K562 (cell line): Measurements from ENCODE around the gene PLEKHA6. TPM values are rescaled to one million over a fixed set of nuclear protein-coding genes. Genes with fewer than 3 reads are reported as not detected.

Experiments used
- BACH1 ChIP-seq: fragments of 200-800 bp; sonication (Bioruptor generic); IDR thresholded peaks from 2 replicates; pipeline ENCODE4 v1.6.1; 2016; ENCODE audit warnings: missing genetic modification characterization, missing compliant biosample characterization
- BRD9 ChIP-seq: fragments of 450-650 bp; IDR thresholded peaks from 2 replicates; pipeline ENCODE4 v1.6.1; 2018; ENCODE audit warnings: low read depth; ENCODE audit not compliant: partially characterized antibody
- FOS ChIP-seq: IDR thresholded peaks from 3 replicates; pipeline ENCODE4 v1.6.1; 2011; ENCODE audit not compliant: insufficient read length; ENCODE audit errors: extremely low read depth
- GABPB1 ChIP-seq: sonication (generic); formaldehyde crosslinking; IDR thresholded peaks from 2 replicates; pipeline ENCODE4 v1.8.0; 2022; ENCODE audit warnings: mild to moderate bottlenecking, missing genetic modification reagents
- MYC ChIP-seq, 2 experiments: fragments of 250-450 bp in 1 of 2; sonication (Bioruptor Pico) in 1 of 2; IDR thresholded peaks; 2 replicates each; pipeline versions ENCODE4 v1.5.1 to v1.6.1; 2012 to 2021; ENCODE audit warnings: low read depth in 2 of 2, borderline replicate concordance in 1 of 2, improper control_type of control experiment in 1 of 2, low read length in 1 of 2, mild to moderate bottlenecking in 1 of 2, moderate library complexity in 1 of 2
- NFYB ChIP-seq: IDR thresholded peaks from 2 replicates; pipeline ENCODE4 v1.6.1; 2011; ENCODE audit warnings: mild to moderate bottlenecking, moderate library complexity; ENCODE audit not compliant: insufficient read length; ENCODE audit errors: extremely low read depth
- SAFB2 ChIP-seq: fragments of 200-400 bp; formaldehyde crosslinking; IDR thresholded peaks from 2 replicates; pipeline ENCODE4 v1.6.1; 2018; ENCODE audit warnings: borderline replicate concordance, low read length, low read depth, moderate library complexity; ENCODE audit not compliant: severe bottlenecking
- TAL1 ChIP-seq: fragments of 450-650 bp; IDR thresholded peaks from 2 replicates; pipeline ENCODE4 v1.6.1; 2016; ENCODE audit warnings: mild to moderate bottlenecking
- TEAD4 ChIP-seq, 2 experiments: sonication (generic) in 1 of 2; formaldehyde crosslinking in 1 of 2; IDR thresholded peaks; 2 replicates each; pipeline versions ENCODE4 v1.6.1 to v1.8.0; 2012 to 2022; ENCODE audit warnings: borderline replicate concordance in 1 of 2, inconsistent platforms in 1 of 2, low read length in 1 of 2, mild to moderate bottlenecking in 1 of 2, missing genetic modification reagents in 1 of 2
- THAP7 ChIP-seq: fragments of 250-450 bp; sonication (Bioruptor Pico); IDR thresholded peaks from 2 replicates; pipeline ENCODE4 v1.5.0; 2021
- polyA plus RNA-seq, 8 experiments: library from polyadenylated mRNA; depleted of rRNA in 4 of 8; stranded (reverse) in 5 of 8; unstranded in 3 of 8; fragments of >200 nt; fragmentation: Nextera tagmentation in 2 of 8; fragmentation: Illumina TruSeq in 1 of 8; extraction: Ambion mirVana in 2 of 8; extraction: Trizol in 1 of 8; gene quantifications; 2 replicates each; pipeline versions ENCODE4 v1.2.1 to v1.2.3, GENCODE V29; 2011 to 2014; ENCODE audit warnings: inconsistent platforms in 1 of 8, missing spikeins in 1 of 8
- total RNA-seq, 7 experiments: library from RNA; depleted of rRNA in 6 of 7; stranded (reverse); fragments of >200 nt in 6 of 7; fragmentation: Illumina TruSeq in 2 of 7; extraction: Trizol in 2 of 7; gene quantifications; 2 replicates each; pipeline versions ENCODE4 v1.2.1 to v1.2.3, GENCODE V29; 2011 to 2021; ENCODE audit warnings: low replicate concordance in 1 of 7
- TF ChIP-seq, protein P1 (sequence below), 2 experiments: fragments of 450-650 bp in 1 of 2; sonication (generic) in 1 of 2; formaldehyde crosslinking in 1 of 2; IDR thresholded peaks; 2 replicates each; pipeline versions ENCODE4 v1.7.1 to v1.9.0; 2016 to 2022; ENCODE audit warnings: inconsistent platforms in 1 of 2, mild to moderate bottlenecking in 1 of 2, missing genetic modification reagents in 1 of 2
- TF ChIP-seq, protein P2 (sequence below), 2 experiments: fragments of 450-650 bp; conservative IDR thresholded peaks; 2 replicates each; pipeline ENCODE4 v1.6.1; 2017; ENCODE audit warnings: mild to moderate bottlenecking in 2 of 2, moderate library complexity in 2 of 2
- TF ChIP-seq, protein P3 (sequence below): fragments of 450-650 bp; IDR thresholded peaks from 2 replicates; pipeline ENCODE4 v1.6.1; 2016; ENCODE audit warnings: missing biosample characterization, missing genetic modification characterization

PLEKHA6 gene
- total and polyA plus RNA-seq, 9 of the 15 experiments (the other 6 are each of a cell fraction or from before 2014, with no cell fraction given): under 0.01 to 0.33 (median 0.01) TPM; not detected in 4

GRCh38 chr1:204400882-204401510, 41.3 kb upstream of the PLEKHA6 start (continued):
- TF ChIP-seq NFYB: no peak
- no peak for TF ChIP-seq THAP7
- no peak for TF ChIP-seq BRD9
- no peak for TF ChIP-seq FOS
- TF ChIP-seq MYC (IDR thresholded peaks at IDR 0.05; ENCODE audit: low read depth, low read length): peak; percentile 74
- 0 out of 2 replicates have a peak, but pooled peaks have one; percentile 32 for TF ChIP-seq MYC (CRISPR knock-in tag; IDR thresholded peaks at IDR 0.05; ENCODE audit: borderline replicate concordance, low read depth)
- TF ChIP-seq BACH1: 0 out of 2 replicates have a peak, but pooled peaks have one; percentile 30
- TF ChIP-seq GABPB1: no peak
- TF ChIP-seq, protein P1, sequence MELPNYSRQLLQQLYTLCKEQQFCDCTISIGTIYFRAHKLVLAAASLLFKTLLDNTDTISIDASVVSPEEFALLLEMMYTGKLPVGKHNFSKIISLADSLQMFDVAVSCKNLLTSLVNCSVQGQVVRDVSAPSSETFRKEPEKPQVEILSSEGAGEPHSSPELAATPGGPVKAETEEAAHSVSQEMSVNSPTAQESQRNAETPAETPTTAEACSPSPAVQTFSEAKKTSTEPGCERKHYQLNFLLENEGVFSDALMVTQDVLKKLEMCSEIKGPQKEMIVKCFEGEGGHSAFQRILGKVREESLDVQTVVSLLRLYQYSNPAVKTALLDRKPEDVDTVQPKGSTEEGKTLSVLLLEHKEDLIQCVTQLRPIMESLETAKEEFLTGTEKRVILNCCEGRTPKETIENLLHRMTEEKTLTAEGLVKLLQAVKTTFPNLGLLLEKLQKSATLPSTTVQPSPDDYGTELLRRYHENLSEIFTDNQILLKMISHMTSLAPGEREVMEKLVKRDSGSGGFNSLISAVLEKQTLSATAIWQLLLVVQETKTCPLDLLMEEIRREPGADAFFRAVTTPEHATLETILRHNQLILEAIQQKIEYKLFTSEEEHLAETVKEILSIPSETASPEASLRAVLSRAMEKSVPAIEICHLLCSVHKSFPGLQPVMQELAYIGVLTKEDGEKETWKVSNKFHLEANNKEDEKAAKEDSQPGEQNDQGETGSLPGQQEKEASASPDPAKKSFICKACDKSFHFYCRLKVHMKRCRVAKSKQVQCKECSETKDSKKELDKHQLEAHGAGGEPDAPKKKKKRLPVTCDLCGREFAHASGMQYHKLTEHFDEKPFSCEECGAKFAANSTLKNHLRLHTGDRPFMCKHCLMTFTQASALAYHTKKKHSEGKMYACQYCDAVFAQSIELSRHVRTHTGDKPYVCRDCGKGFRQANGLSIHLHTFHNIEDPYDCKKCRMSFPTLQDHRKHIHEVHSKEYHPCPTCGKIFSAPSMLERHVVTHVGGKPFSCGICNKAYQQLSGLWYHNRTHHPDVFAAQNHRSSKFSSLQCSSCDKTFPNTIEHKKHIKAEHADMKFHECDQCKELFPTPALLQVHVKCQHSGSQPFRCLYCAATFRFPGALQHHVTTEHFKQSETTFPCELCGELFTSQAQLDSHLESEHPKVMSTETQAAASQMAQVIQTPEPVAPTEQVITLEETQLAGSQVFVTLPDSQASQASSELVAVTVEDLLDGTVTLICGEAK (IDR thresholded peaks at IDR 0.05): 0 out of 2 replicates have a peak, but pooled peaks have one; percentile 15
- TF ChIP-seq, protein P1 (CRISPR knock-in tag; IDR thresholded peaks at IDR 0.05): no peak
- peak; percentile 82 for TF ChIP-seq TEAD4 (IDR thresholded peaks at IDR 0.05; ENCODE audit: low read length)
- TF ChIP-seq TEAD4 (CRISPR knock-in tag; IDR thresholded peaks at IDR 0.05; ENCODE audit: borderline replicate concordance): no peak
- TF ChIP-seq, protein P2, sequence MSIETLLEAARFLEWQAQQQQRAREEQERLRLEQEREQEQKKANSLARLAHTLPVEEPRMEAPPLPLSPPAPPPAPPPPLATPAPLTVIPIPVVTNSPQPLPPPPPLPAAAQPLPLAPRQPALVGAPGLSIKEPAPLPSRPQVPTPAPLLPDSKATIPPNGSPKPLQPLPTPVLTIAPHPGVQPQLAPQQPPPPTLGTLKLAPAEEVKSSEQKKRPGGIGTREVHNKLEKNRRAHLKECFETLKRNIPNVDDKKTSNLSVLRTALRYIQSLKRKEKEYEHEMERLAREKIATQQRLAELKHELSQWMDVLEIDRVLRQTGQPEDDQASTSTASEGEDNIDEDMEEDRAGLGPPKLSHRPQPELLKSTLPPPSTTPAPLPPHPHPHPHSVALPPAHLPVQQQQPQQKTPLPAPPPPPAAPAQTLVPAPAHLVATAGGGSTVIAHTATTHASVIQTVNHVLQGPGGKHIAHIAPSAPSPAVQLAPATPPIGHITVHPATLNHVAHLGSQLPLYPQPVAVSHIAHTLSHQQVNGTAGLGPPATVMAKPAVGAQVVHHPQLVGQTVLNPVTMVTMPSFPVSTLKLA (conservative IDR thresholded peaks at IDR 0.05): peak in 1 of 2 experiments; percentile 52; a peak in 1 of 4 replicates
- TF ChIP-seq, protein P3, sequence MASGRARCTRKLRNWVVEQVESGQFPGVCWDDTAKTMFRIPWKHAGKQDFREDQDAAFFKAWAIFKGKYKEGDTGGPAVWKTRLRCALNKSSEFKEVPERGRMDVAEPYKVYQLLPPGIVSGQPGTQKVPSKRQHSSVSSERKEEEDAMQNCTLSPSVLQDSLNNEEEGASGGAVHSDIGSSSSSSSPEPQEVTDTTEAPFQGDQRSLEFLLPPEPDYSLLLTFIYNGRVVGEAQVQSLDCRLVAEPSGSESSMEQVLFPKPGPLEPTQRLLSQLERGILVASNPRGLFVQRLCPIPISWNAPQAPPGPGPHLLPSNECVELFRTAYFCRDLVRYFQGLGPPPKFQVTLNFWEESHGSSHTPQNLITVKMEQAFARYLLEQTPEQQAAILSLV (tag): no peak
- TF ChIP-seq SAFB2: no peak
- peak; percentile 80 for TF ChIP-seq TAL1
